H1 (cell line): ENCODE measurements around the gene NTRK1. TPM values are rescaled to one million over a fixed set of nuclear protein-coding genes. Genes with fewer than 3 reads are reported as not detected.

Experiments
- CTCF ChIA-PET: fragments of 300-600 bp; sonication (Branson Sonifier 250); formaldehyde crosslinking; loops from one replicate; lab custom pipeline; 2021; ENCODE audit not compliant: partially characterized antibody; lab: Charles Lee
- POLR2A ChIA-PET: fragments of 300-600 bp; sonication (Branson Sonifier 250); formaldehyde crosslinking; loops from one replicate; lab custom pipeline; 2021; ENCODE audit warnings: inconsistent platforms; ENCODE audit not compliant: partially characterized antibody; lab: Charles Lee
- DNase-seq, 2 experiments: peaks; one replicate each; pipeline versions ENCODE4 v3.0.0 to v3.0.0-alpha.2; 2010 to 2022; ENCODE audit warnings: low spot score in 2 of 2, low read depth in 1 of 2, mixed read lengths in 1 of 2
- FAIRE-seq: peaks from 2 replicates; lab custom pipeline; 2011; peaks lifted over from hg19 to GRCh38; lab: Jason Lieb, UNC
- H2AFZ ChIP-seq: 2 replicates; pipeline ENCODE4 v1.8.1; 2012; ENCODE audit warnings: low read length, inconsistent platforms
- H2AK5ac ChIP-seq: 2 replicates; pipeline ENCODE4 v1.6.1; 2013; ENCODE audit warnings: low read depth, low read length
- H2BK120ac ChIP-seq: replicated peaks from 2 replicates; pipeline ENCODE3; 2013; ENCODE audit warnings: low read depth, low read length, inconsistent platforms
- H2BK12ac ChIP-seq: 2 replicates; pipeline ENCODE4 v1.6.1; 2013; ENCODE audit warnings: low read depth, low read length
- H2BK15ac ChIP-seq: 2 replicates; pipeline ENCODE4 v1.6.1; 2013; ENCODE audit warnings: low read length
- H2BK20ac ChIP-seq: 2 replicates; pipeline ENCODE4 v1.6.1; 2013; ENCODE audit warnings: low read length
- H2BK5ac ChIP-seq: 2 replicates; pipeline ENCODE4 v1.6.1; 2013; ENCODE audit warnings: low read depth, low read length
- H3K14ac ChIP-seq: 2 replicates; pipeline ENCODE4 v1.6.1; 2013; ENCODE audit warnings: inconsistent platforms; ENCODE audit not compliant: insufficient read length
- H3K18ac ChIP-seq: 2 replicates; pipeline ENCODE4 v1.6.1; 2013; ENCODE audit warnings: low read length; ENCODE audit errors: extremely low read depth
- H3K23ac ChIP-seq: 2 replicates; pipeline ENCODE4 v1.6.1; 2013; ENCODE audit warnings: inconsistent platforms; ENCODE audit not compliant: insufficient read length
- H3K23me2 ChIP-seq: 2 replicates; pipeline ENCODE4 v1.6.1; 2013; ENCODE audit warnings: low read depth, low read length
- H3K27ac ChIP-seq: 2 replicates; pipeline ENCODE4 v1.6.1; 2011; ENCODE audit warnings: low read depth, low read length, inconsistent platforms
- H3K27me3 ChIP-seq, 4 experiments: replicated peaks in 1 of 4; 1 replicate in 1 of 4; 2 replicates in 3 of 4; pipeline versions ENCODE4 v1.6.1 to v1.8.1; 2011 to 2013; ENCODE audit warnings: low read length in 3 of 4, mild to moderate bottlenecking in 3 of 4, inconsistent platforms in 2 of 4, mixed read lengths in 2 of 4, moderate library complexity in 1 of 4; ENCODE audit not compliant: control insufficient read depth in 3 of 4, insufficient read depth in 3 of 4; ENCODE audit errors: extremely low read depth in 1 of 4
- H3K36me3 ChIP-seq, 4 experiments: 2 replicates each; pipeline versions ENCODE4 v1.6.1 to v1.8.1; 2011 to 2013; ENCODE audit warnings: mild to moderate bottlenecking in 4 of 4, low read length in 3 of 4, moderate library complexity in 2 of 4, control low read depth in 1 of 4, inconsistent platforms in 1 of 4; ENCODE audit not compliant: insufficient read depth in 4 of 4, control insufficient read depth in 2 of 4
- H3K4ac ChIP-seq: replicated peaks from 2 replicates; pipeline ENCODE3; 2013; ENCODE audit warnings: low read length, low read depth, mixed read lengths, inconsistent platforms; ENCODE audit not compliant: insufficient read length
- H3K4me1 ChIP-seq, 4 experiments: replicated peaks in 1 of 4; 1 replicate in 1 of 4; 2 replicates in 3 of 4; pipeline versions ENCODE4 v1.6.1 to v1.8.1; 2011 to 2013; ENCODE audit warnings: low read length in 3 of 4, inconsistent platforms in 2 of 4, mixed read lengths in 1 of 4; ENCODE audit not compliant: insufficient read depth in 4 of 4, control insufficient read depth in 3 of 4
- H3K4me2 ChIP-seq, 2 experiments: 2 replicates each; pipeline versions ENCODE4 v1.6.1 to v1.8.1; 2011 to 2013; ENCODE audit warnings: low read depth in 2 of 2, low read length in 2 of 2, control low read depth in 1 of 2, inconsistent platforms in 1 of 2, mild to moderate bottlenecking in 1 of 2; ENCODE audit not compliant: insufficient read depth in 1 of 2
- H3K4me3 ChIP-seq, 4 experiments: fragments of 200-600, 300-600 bp in 1 of 4; sonication (generic), shearing (Covaris generic), sonication (Bioruptor Twin) in 1 of 4; 2 replicates each; pipeline versions ENCODE4 v1.5.1 to v1.8.1; 2011 to 2016; ENCODE audit warnings: low read length in 4 of 4, low read depth in 3 of 4, control low read depth in 2 of 4, inconsistent platforms in 2 of 4, mild to moderate bottlenecking in 2 of 4, mixed read lengths in 1 of 4, moderate library complexity in 1 of 4; ENCODE audit not compliant: insufficient read depth in 2 of 4; ENCODE audit errors: extremely low read depth in 1 of 4
- H3K56ac ChIP-seq: replicated peaks from 2 replicates; pipeline ENCODE3; 2013; ENCODE audit warnings: low read depth, mild to moderate bottlenecking, mixed read lengths, low read length, inconsistent platforms; ENCODE audit not compliant: insufficient read length
- H3K79me1 ChIP-seq: 2 replicates; pipeline ENCODE4 v1.6.1; 2013; ENCODE audit warnings: low read depth, low read length, control low read depth
- H3K79me2 ChIP-seq, 2 experiments: 2 replicates each; pipeline versions ENCODE4 v1.6.1 to v1.8.1; 2012 to 2013; ENCODE audit warnings: low read length in 2 of 2, mild to moderate bottlenecking in 2 of 2, inconsistent platforms in 1 of 2; ENCODE audit not compliant: insufficient read depth in 2 of 2, control insufficient read depth in 1 of 2
- H3K9ac ChIP-seq, 4 experiments: replicated peaks in 1 of 4; 1 replicate in 1 of 4; 2 replicates in 3 of 4; pipeline versions ENCODE4 v1.6.1 to v1.8.1; 2011 to 2013; ENCODE audit warnings: low read depth in 3 of 4, low read length in 3 of 4, control low read depth in 2 of 4, mild to moderate bottlenecking in 2 of 4, moderate library complexity in 2 of 4, inconsistent platforms in 1 of 4; ENCODE audit errors: extremely low read depth in 1 of 4
- H3K9me3 ChIP-seq, 2 experiments: 2 replicates each; pipeline versions ENCODE4 v1.6.1 to v1.8.1; 2012 to 2013; ENCODE audit warnings: mild to moderate bottlenecking in 2 of 2, moderate library complexity in 2 of 2, control low read depth in 1 of 2, inconsistent platforms in 1 of 2, low read depth in 1 of 2, low read length in 1 of 2, mixed read lengths in 1 of 2; ENCODE audit not compliant: insufficient read depth in 2 of 2
- H4K20me1 ChIP-seq, 2 experiments: replicated peaks in 1 of 2; 2 replicates each; pipeline versions ENCODE3 to v1.8.1; 2011 to 2013; ENCODE audit warnings: inconsistent platforms in 2 of 2, low read length in 2 of 2, mild to moderate bottlenecking in 1 of 2; ENCODE audit not compliant: insufficient read depth in 2 of 2, control insufficient read depth in 1 of 2
- H4K5ac ChIP-seq: 2 replicates; pipeline ENCODE4 v1.6.1; 2013; ENCODE audit warnings: low read length, low read depth, mixed read lengths, inconsistent platforms; ENCODE audit not compliant: insufficient read length
- H4K8ac ChIP-seq: 2 replicates; pipeline ENCODE4 v1.8.0; 2013; ENCODE audit warnings: mild to moderate bottlenecking, moderate library complexity, low read length, inconsistent platforms; ENCODE audit not compliant: insufficient read depth; ENCODE audit errors: extremely low read depth
- H4K91ac ChIP-seq: replicated peaks from 2 replicates; pipeline ENCODE3; 2013; ENCODE audit warnings: low read length, mixed read lengths, inconsistent platforms; ENCODE audit not compliant: insufficient read length
- EZH2 ChIP-seq: fragments of 200-600 bp; sonication (generic); IDR thresholded peaks from 2 replicates; pipeline ENCODE4 v1.7.1; 2012; ENCODE audit warnings: low read depth, mild to moderate bottlenecking, moderate library complexity, low read length, inconsistent platforms; ENCODE audit not compliant: severe bottlenecking
- WGBS, 2 experiments: shearing (Covaris generic) in 1 of 2; methylation state at CpG; one replicate each; pipeline versions ENCODE4 v1.1.6 to v1.1.7; 2013 to 2015; ENCODE audit warnings: low lambda C conversion rate in 2 of 2, mixed read lengths in 2 of 2, inconsistent platforms in 1 of 2, low coverage in 1 of 2, missing lambda C conversion rate in 1 of 2; ENCODE audit not compliant: insufficient replicate concordance in 2 of 2, insufficient coverage in 1 of 2, insufficient read length in 1 of 2; ENCODE audit errors: extremely low coverage in 1 of 2, missing lambda C conversion rate in 1 of 2; 5-methylcytosine and 5-hydroxymethylcytosine counted together
- polyA plus RNA-seq, 7 experiments: library from polyadenylated mRNA; depleted of rRNA in 3 of 7; stranded (reverse) in 5 of 7; unstranded in 2 of 7; fragments of >200 nt in 5 of 7; fragments of 200-250 nt in 2 of 7; gene quantifications; 1 replicate in 5 of 7; 2 replicates in 1 of 7; 4 replicates in 1 of 7; pipeline versions ENCODE4 v1.2.1 to v1.2.3, GENCODE V29; 2011 to 2013; ENCODE audit warnings: missing spikeins in 2 of 7, mixed read lengths in 2 of 7
- total RNA-seq: library from RNA; stranded (reverse); fragmentation: NEBNext Ultra II Directional; extraction: Animal tissue kit (Norgen Biotek cat#: 25700); gene quantifications from 2 replicates; pipeline ENCODE4 v1.2.1, GENCODE V29; 2021

NTRK1 gene
- total and polyA plus RNA-seq, 2 of the 8 experiments (the other 6 are each of a cell fraction or from before 2014, with no cell fraction given): 0.12 to 0.24 TPM

DNA sequence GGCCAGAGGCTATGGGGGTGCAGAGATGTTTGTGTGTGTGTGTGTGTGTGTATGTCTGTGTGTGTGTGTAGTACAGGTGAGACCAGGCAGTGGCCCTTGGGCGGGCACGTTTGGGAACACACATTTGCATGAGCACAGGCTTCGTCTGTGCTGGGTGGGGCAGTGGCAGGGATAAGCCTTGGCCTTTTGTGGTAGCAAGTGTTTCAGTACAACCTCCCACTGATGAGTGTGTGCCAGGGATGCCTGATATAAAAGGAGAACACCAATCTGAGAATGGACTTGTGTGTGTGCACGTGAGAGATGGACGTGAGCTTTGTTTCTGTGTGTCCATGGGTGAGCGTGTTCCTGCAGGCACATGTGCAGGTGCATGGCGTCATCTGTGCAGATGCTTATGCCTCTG, 3.0 kb downstream of the NTRK1 start:
- Histone ChIP-seq H2BK20ac (no peak overlapping the region), H3K27me3 (peaks cover 41 to 67% (median 59%) of the 10 kb centered on the region in 4 experiments), H2AFZ (no peak overlapping the region), H3K9me3 (no peaks in the 10 kb centered on the region), H3K4me3 (no peak overlapping the region), H3K23me2 (peaks cover 19% of the 10 kb centered on the region; the same call in 1 of the 2 replicates), H3K27ac (no peak overlapping the region), H2BK12ac (no peak overlapping the region), H3K79me2 (no peaks in the 10 kb centered on the region), H3K79me1 (no peaks in the 10 kb centered on the region), H4K91ac (no peak overlapping the region), H4K5ac (no peak overlapping the region), H3K4me2 (no peak overlapping the region), H3K18ac (no peak overlapping the region), H3K4ac (no peak overlapping the region), H3K23ac (no peak overlapping the region), H3K14ac (no peak overlapping the region), H3K36me3 (peaks cover 0 to 2% (median 0%) of the 10 kb centered on the region in 4 experiments; a peak in 1 of 8 replicates), H3K9ac (no peak overlapping the region), H4K8ac (no peak overlapping the region), H3K56ac (no peak overlapping the region), H3K4me1 (peaks cover 0 to 21% (median 17%) of the 10 kb centered on the region in 4 experiments; a peak in 5 of 7 replicates), H2BK5ac (no peak overlapping the region), H2BK120ac (no peak overlapping the region), H2BK15ac (no peak overlapping the region), H2AK5ac (no peak overlapping the region; the same call in 1 of the 2 replicates), H4K20me1 (peaks cover 1 to 7% of the 10 kb centered on the region in 2 experiments)
- POLR2A ChIA-PET: no interaction called here
- no peak for FAIRE-seq
- no peak for DNase-seq
- CTCF ChIA-PET: interaction anchor here (0.8 to 25.2 kb wide), 11 partner anchors 14 to 181 kb away, joined by 3 to 719 read pairs (median 84); partner anchors contain the start of genes LRRC71 and PEAR1
- WGBS, 2 experiments: 72% methylated on average over 7 of the region's 7 CpGs; no CpG with 5 or more reads in 1 of the 2 experiments
- TF ChIP-seq EZH2: no peak
